ENCODE results near the gene HSPB9.

Gene HSPB9

DNA sequence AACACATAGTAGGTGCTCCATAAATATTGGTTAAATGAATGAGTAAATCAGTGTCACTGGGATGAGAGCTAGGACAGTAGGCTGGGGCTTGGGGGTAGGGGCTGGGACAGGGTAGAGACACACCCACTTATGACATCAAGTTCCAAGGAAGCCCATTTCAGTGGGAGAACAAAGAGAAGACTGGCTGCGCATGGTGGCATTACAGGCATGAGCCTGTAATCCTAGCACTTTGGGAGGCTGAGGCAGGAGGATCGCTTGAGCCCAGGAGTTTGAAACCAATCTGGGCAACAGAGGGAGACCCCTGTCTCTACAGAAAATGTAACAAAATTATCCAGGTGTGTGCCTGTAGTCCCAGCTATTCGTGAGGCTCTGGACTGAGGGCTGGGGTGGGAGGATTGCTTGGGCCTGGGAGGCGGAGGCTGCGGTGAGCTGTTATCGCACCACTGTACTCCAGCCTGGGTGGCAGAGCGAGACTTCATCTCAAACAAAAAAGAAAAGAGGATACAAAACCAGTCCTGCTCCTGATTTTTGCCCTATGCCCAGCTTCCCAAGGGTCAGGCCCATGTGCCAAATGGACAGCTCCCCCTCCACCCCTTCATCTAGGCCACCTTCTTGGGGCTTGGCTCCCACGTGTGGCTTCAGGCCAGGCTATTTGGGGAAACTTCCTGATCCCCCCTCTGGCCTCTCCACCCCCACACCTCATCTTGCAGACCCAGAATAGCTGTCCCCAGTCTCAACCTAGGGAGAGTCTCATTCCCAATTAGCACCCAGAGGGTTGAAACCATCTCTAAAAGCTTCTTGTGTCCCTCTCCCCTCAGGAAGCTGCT, 31.4 kb upstream of the HSPB9 start:
- Histone ChIP-seq H3K4me3 (replicated peaks; ENCODE audit: low read depth, low read length) (no peak overlapping the region), H3K27me3 (replicated peaks; ENCODE audit: control insufficient read depth, insufficient read depth, low read length) (no peaks in the 10 kb centered on the region; the same call in 1 of the 2 replicates), H3K36me3 (ENCODE audit: control insufficient read depth, insufficient read depth, low read length) (no peaks in the 10 kb centered on the region)
- DNase-seq (ENCODE audit: extremely low read depth, insufficient read length): no peak
- TF ChIP-seq, protein P1, sequence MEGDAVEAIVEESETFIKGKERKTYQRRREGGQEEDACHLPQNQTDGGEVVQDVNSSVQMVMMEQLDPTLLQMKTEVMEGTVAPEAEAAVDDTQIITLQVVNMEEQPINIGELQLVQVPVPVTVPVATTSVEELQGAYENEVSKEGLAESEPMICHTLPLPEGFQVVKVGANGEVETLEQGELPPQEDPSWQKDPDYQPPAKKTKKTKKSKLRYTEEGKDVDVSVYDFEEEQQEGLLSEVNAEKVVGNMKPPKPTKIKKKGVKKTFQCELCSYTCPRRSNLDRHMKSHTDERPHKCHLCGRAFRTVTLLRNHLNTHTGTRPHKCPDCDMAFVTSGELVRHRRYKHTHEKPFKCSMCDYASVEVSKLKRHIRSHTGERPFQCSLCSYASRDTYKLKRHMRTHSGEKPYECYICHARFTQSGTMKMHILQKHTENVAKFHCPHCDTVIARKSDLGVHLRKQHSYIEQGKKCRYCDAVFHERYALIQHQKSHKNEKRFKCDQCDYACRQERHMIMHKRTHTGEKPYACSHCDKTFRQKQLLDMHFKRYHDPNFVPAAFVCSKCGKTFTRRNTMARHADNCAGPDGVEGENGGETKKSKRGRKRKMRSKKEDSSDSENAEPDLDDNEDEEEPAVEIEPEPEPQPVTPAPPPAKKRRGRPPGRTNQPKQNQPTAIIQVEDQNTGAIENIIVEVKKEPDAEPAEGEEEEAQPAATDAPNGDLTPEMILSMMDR (IDR thresholded peaks at IDR 0.05; ENCODE audit: insufficient read depth, low read length, poor library complexity, severe bottlenecking): no peak

- Histone ChIP-seq H3K4me3 (replicated peaks; ENCODE audit: low read depth, low read length) (no peak overlapping the region), H3K36me3 (ENCODE audit: control insufficient read depth, insufficient read depth, low read length) (no peaks in the 10 kb centered on the region), H3K27me3 (replicated peaks; ENCODE audit: control insufficient read depth, insufficient read depth, low read length) (no peaks in the 10 kb centered on the region; the same call in 1 of the 2 replicates)
- TF ChIP-seq, protein P1 (IDR thresholded peaks at IDR 0.05; ENCODE audit: insufficient read depth, low read length, poor library complexity, severe bottlenecking): no peak
- no peak for DNase-seq (ENCODE audit: extremely low read depth, insufficient read length)
Observed at GRCh38 chr17:42092939-42093338, 29.7 kb upstream of the HSPB9 start.

DNA sequence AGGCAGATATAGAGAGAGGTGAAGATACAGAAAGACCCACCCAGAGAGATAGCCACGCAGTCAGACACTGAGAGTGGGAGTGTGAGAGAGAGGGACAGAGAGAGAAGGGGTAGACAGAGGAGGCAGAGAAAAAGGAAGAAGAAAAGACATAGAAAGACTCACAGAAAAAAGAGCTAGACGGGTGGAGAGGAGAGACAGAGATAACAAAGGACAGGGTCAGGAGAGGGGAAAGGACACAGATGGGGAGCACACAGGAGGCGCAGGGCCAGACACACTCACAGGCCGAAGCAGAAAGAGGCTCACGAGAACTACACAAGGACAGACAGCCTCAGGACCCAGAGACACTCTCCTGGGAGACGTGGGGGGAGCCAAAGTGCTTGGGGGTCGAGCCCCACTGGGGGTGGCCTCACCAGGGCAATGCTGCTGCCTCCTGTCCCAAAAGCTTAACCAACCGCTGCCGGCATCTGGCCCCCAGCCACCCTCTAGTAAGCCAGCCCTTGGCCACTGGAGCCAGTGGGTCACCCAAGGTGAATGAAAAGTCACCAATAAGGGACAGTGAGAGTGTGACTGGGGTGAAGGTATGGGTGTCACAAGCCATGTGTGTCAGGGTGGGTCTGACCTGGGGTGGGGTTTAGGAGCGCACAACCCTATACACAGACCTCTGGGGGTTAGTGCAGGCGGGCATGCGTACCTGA, 28.1 kb upstream of the HSPB9 start:
- H3K27me3 ChIP-seq (replicated peaks; ENCODE audit: control insufficient read depth, insufficient read depth, low read length): no peaks in the 10 kb centered on the region; the same call in 1 of the 2 replicates
- TF ChIP-seq, protein P1 (IDR thresholded peaks at IDR 0.05; ENCODE audit: insufficient read depth, low read length, poor library complexity, severe bottlenecking): no peak
- DNase-seq (ENCODE audit: extremely low read depth, insufficient read length): no peak
- H3K4me3 ChIP-seq (replicated peaks; ENCODE audit: low read depth, low read length): no peak overlapping the region
- no peaks in the 10 kb centered on the region for H3K36me3 ChIP-seq (ENCODE audit: control insufficient read depth, insufficient read depth, low read length)

- Histone ChIP-seq H3K36me3 (ENCODE audit: control insufficient read depth, insufficient read depth, low read length) (no peaks in the 10 kb centered on the region), H3K4me3 (replicated peaks; ENCODE audit: low read depth, low read length) (no peak overlapping the region), H3K27me3 (replicated peaks; ENCODE audit: control insufficient read depth, insufficient read depth, low read length) (no peaks in the 10 kb centered on the region; the same call in 1 of the 2 replicates)
- TF ChIP-seq, protein P1 (IDR thresholded peaks at IDR 0.05; ENCODE audit: insufficient read depth, low read length, poor library complexity, severe bottlenecking): peak; percentile 7
- DNase-seq (ENCODE audit: extremely low read depth, insufficient read length): no peak
Observed at GRCh38 chr17:42096360-42097111, 26.1 kb upstream of the HSPB9 start.

DNA sequence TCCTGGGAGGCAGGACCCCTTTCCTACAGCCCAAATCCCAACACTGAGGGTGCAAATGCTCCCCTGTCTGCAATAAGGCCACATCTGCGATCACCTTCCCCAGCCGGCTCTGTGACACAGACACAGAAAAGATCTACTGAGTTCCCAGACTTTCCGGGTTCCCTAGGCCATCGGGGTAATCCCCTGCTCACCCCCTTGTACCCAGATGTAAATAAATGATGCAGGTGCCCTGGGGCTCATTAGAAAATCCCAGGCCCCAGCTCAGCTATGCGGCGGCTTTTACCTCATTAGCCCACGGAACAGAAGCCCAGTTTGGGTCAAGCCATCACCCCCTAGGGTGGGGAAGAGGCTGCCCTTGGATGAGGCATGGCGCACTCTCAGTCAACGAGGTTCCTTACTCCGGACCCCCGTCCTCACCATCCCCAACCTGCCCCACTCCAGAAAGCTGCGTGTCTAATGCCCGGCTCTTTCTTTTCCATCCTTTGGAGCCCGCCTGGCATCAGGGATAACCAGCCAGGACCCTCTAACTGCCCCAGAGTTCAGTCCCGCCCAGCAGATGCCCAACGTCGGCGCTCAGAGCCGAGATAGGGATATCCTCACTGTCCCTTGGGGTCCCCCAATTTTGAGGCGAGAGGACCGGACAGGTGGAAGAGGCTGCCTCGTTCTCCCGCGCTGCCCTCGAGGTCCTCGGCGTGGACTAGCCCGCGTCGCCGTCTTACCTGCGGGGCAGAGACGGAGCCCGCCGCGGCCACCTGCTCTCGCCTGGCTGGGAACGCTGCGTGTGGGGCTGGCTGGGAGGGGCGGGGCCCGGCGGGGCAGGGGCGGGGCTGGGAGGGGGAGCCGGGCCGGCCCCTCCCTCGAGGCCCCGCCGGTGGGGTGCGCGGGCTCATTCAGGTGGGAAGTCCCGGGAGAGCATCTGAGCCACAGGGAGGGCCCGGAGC, 24.6 kb upstream of the HSPB9 start, which contains the start of gene ZNF385C:
TSS of gene ZNF385C (minus strand) at position 783 of the 941 bp plus-strand sequence. CDS start 35,417 bp downstream, outside the sequence.
- DNase-seq (ENCODE audit: extremely low read depth, insufficient read length): no peak
- Histone ChIP-seq H3K27me3 (replicated peaks; ENCODE audit: control insufficient read depth, insufficient read depth, low read length) (no peaks in the 10 kb centered on the region), H3K36me3 (ENCODE audit: control insufficient read depth, insufficient read depth, low read length) (no peaks in the 10 kb centered on the region), H3K4me3 (replicated peaks; ENCODE audit: low read depth, low read length) (no peak within 1 kb of the TSS)
- TF ChIP-seq, protein P1 (IDR thresholded peaks at IDR 0.05; ENCODE audit: insufficient read depth, low read length, poor library complexity, severe bottlenecking): no peak
